Limb (tissue), 2 donors: ENCODE data around the gene FBXL13.
A peak's percentile ranks its signal among the peaks of the same experiment; 100 is the strongest.
"Not testable (repeated sequence)": the region's sequence is repeated elsewhere in the genome, so short reads cannot be mapped to it uniquely, and the experiment has no call there.

Experiments
- DNase-seq, 2 donors: peaks; one replicate each; pipeline ENCODE4 v3.0.0-alpha.2; 2016; ENCODE audit errors: extremely low spot score in 2 of 2

The FBXL13 gene

DNA sequence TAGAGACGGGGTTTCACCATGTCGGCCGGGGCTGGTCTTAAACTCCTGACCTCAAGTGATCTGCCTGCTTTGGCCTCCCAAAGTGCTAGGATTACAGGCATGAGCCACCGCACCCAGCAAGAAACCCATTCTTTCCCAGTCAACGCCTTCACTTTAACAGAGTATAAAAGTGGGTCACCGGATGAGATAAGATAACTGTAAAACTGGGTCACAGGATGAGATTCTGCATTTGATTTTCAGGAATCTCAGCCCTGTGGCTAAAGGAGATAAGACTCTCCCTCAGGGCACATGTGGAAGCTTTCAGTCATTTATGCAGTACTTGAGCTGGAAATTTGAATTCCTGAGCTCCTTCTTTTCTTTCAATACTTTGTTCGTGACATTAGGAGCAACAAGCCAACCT lies 91.0 kb downstream of the FBXL13 start:
- no peak for DNase-seq

DNA sequence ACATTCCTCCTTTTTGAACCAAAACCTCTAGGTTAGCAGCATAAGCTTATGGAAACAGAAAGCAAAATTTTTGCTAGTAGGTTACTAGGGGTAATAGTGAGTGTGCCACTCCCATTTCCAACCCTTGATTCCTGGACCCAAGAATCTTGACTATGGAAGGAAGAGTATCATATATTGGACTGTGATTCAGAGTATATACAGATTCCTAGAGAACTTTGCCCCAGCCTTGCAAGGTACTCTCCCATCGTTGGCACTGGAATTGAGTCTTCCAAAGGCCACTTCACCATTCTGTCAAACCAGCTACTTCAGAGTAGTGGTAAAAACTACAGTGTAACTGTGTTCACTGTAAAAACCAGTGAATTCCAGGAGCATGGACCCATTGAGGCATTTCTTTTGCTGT lies 92.4 kb downstream of the FBXL13 start:
- DNase-seq = no peak

DNA sequence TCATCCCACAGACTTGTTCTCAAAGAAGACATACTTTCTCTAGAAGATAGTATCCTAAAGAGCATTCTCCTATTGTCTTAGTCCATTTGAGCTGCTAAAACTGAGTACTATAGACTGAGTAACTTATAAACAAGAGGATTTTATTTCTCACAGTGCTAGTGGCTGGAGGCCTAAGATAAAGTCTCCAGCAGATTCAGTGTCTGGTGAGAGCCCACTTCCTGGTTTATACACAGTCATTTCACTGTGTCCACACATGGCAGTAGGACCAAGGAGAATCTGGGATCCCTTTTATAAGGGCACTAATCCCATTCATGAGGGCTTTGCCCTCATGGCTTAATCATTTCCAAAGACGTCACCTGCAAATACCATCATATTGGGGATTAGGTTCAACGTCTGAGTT lies 93.1 kb downstream of the FBXL13 start:
- DNase-seq = no peak

DNA sequence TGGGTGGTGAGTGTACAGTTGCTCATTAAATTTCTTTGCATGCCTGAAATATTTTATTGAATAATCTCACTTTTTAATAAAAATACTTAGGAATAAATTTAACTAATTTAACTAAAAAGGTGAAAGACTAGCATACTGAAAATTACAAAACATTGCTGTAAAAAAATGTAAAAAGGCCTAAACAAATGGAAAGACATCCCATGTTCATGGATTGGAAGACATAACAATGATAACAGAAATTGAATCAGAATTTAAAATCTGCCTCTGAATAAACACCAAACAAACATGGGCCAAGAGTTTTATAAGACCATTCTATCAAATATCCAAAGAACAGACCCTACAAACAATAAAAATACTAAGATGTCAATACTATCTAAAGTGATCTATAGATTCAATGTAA lies 94.9 kb downstream of the FBXL13 start:
- DNase-seq = no peak

DNA sequence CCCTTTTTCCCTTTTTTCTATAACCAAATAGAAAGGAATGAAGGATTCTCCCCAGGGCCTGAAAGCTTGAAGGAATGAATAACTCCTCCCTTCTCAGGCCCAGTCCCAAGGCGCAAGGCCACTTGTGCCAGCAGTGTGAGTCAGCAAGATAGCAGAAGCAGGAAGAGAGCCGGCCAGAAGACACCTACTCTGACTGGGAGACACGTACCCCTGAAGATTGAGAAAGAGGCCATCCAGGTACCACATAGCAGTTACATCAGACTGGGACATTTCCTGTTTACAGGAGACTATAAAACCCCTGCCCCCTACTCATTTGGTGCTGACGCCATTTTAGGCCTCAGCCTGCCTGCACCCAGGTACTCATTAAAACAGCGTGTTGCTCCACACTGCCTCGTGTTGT lies 96.3 kb downstream of the FBXL13 start:
- DNase-seq = no peak

DNA sequence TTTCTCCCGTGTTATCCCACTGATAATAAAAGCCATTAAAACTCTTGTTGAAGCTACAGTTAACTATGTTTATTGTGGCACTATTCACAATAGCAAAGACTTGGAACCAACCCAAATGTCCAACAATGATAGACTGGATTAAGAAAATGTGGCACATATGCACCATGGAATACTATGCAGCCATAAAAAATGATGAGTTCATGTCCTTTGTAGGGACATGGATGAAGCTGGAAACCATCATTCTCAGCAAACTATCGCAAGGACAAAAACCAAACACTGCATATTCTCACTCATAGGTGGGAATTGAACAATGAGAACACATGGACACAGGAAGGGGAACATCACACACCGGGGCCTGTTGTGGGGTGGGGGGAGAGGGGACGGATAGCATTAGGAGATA lies 97.0 kb downstream of the FBXL13 start:
- DNase-seq = not testable (repeated sequence)

DNA sequence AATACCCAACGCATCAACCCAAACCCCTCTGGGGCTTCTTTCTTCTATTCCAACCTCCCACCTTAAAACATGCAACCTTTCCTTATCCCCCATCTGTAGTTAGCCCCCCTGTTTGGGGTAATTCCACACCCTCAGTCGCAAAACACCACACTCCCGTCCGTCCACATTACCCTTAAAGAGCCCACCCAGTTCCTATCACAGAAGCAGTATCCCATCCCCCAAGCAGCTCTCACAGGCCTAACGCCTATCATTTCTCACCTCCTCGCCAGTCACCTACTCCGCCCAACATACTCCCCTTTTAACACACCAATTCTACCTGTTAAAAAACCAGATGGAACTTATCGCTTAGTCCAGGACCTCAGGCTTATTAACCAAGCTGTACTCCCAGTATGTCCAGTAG lies 98.1 kb downstream of the FBXL13 start:
- no peak for DNase-seq

DNA sequence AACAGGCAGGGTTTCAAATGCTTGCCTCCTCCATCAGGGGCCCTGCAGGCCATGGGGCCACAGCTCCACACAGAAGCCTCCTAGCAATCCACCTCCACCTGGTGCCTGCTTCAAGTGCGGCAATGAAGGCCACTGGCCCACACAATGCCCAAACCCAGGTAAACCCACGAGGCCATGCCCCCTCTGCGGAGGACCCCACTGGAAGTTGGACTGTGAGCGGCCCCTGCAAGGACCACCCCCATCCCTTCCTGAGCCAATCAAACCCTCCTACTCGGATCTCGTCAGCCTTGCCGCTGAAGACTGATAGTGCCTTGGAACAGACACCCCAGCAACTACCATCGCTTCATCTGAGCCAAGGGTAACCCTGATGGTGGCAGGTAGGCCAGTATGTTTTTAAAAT lies 98.7 kb downstream of the FBXL13 start:
- DNase-seq = no peak

DNA sequence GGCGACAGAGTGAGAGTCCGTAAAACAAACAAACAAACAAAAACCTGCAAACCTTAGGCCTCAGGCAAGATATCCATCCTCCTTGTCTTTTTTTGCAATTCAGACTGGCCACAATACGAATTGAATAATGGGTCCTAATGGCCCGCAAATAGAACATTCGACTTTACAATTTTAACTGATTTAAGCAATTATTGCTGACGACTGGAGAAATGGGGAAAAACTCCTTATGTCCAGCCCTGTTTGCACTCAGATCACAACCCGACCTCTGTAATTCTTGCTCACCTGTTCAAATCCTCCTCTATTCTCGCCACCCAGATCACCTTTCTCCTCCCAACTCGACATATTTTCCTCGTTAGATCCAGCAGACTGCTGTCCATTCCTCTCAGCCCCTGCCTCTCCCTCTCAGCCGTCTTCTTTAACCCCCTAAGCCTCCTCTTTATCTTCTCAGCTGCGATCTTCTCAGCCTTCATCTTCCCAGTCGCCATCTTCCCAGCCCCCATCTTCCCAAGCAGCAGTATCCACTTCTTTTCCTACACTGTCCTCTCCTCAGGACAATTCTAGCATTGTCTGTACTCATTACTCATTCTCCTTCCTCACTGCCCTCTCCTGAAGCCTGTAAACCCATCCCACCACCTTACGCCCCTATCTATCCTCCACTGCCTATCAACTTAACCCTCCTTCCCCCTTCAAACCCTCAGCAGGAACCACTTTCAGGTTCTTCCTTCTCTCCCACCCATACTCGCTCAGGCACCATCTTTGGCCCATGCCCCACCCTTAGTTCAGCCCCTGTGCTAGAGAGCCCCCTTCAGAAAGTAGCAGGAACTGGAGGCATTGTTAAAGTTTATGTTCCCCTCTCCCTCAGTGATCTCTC lies 100.0 kb downstream of the FBXL13 start:
- DNase-seq = no peak

DNA sequence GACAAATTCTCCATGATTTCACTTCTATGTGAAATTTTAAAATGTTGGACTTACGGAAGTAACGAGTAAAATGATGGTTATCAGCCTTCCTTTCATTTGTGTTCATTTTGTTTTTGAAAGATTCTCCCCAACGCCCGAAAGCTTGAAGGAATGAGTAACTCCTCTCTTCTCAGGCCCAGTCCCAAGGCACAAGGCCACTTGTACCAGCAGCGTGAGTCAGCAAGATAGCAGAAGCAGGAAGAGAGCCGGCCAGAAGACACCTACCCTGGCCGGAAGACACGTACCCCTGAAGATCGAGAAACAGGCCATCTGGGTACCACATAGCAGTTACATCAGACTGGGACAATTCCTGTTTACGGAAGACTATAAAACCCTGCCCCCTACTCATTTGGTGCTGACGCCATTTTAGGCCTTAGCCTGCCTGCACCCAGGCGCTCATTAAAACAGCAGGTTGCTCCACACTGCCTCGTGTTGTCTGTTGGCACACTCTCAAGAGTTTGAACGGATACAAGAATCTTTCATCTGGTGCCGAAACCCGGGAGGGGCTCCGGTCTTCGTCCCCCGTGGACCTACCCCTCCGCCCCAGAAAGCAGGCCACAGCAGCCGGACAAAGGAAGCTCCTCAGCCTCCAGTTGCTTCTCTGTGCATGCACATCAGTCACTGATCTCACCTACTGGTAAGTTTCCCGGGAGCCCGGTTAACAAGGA lies 101.3 kb downstream of the FBXL13 start:
- no peak for DNase-seq

DNA sequence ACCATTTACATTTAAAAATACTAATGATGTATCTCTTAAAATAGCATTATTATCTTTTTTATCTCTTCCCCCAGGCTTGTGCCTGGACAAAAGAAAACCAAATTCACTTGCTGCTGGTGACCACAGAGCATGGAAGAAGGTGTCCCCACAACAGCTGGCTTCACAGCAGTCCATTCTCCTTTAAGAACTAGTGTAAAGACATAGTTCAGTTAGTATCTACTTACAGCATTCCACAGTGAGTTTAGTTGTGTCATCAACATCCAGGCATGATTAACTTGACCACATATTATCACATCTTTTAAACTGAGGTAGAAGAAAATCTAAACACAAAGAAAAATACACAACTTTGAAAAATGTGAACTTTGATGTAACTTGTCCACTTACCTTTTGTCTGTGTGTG lies 106.8 kb downstream of the FBXL13 start:
- no peak for DNase-seq

DNA sequence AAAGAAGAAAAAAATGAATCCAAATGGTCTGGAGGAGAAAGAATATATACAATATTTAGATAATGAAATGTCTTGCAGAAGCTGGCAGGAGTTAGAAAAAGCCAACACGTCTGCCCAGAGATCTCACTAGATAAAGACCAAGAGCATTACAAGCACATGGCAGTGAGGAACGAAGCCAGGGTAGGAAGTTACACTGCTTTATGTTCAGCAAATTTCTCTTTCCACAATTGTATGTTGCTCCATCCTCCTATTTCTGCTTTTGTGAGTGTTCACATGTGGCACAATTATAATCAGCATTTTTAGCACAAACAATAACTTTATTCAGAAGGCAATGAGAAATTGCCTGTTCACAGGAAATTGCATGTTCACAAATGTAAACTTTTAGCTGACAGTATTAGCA lies 108.1 kb downstream of the FBXL13 start:
- no peak for DNase-seq

DNA sequence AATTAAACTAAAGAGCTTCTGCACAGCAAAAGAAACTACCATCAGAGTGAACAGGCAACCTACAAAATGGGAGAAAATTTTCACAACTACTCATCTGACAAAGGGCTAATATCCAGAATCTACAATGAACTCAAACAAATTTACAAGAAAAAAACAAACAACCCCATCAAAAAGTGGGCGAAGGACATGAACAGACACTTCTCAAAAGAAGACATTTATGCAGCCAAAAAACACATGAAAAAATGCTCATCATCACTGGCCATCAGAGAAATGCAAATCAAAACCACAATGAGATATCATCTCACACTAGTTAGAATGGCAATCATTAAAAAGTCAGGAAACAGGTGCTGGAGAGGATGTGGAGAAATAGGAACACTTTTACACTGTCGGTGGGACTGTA lies 112.6 kb downstream of the FBXL13 start:
- DNase-seq = not testable (repeated sequence)

DNA sequence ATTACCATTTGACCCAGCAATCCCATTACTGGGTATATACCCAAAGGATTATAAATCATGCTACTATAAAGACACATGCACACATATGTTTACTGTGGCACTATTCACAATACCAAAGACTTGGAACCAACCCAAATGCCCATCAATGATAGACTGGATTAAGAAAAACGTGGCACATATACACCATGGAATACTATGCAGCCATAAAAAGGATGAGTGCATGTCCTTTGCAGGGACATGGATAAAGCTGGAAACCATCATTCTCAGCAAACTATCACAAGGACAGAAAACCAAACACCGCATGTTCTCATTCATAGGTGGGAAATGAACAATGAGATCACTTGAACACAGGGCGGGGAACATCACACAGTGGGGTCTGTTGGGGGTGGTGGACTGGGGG lies 116.6 kb downstream of the FBXL13 start:
- not testable (repeated sequence) for DNase-seq

DNA sequence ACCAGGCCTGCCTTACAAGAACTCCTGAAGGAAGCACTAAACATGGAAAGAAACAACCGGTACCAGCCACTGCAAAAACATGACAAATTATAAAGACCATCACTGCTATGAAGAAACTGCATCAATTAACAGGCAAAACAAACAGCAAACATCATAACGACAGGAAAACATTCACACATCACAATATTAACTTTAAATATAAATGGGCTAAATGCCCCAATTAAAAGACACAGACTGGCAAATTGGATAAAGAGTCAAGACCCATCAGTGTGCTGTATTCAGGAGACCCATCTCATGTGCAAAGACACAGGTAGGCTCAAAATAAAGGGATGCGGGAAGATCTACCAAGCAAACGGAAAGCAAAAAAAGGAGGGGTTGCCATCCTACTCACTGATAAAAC lies 120.2 kb downstream of the FBXL13 start:
- not testable (repeated sequence) for DNase-seq

DNA sequence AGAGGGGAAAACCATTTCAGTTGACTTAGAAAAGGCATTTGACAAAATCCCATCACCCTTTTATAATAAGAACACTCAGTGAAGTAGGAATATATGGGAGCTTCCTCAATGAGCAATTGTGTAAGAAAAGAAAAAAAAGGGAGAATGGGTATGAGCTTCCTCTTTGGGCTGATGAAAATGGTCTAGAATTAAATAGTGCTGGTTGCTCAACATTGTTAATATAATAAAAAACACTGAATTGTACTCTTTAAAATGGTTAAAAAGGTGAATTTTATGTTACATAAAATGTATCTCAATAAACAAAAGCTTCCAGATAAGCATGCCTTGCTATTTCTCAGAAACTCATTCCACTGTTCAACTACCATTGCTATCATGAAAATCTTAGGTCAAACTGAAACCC lies 121.2 kb downstream of the FBXL13 start:
- DNase-seq = no peak

DNA sequence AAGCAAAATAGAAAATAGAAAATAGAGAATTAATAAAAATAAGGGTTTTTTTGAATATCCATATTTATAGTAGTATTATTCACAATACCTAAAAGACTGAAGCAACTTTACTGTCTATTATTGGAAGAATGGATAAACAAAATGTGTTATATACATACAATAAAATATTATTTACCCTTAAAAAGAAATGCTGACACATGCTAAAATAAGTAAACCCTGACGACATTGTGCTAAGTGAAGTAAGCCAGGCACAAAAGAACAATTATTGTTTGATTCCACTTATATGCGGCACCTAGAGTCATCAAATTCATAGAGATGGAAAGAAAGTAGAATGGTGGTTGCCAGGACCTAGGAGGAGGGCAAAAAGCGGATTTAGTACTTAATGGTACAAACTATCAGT lies 122.8 kb downstream of the FBXL13 start:
- no peak for DNase-seq

DNA sequence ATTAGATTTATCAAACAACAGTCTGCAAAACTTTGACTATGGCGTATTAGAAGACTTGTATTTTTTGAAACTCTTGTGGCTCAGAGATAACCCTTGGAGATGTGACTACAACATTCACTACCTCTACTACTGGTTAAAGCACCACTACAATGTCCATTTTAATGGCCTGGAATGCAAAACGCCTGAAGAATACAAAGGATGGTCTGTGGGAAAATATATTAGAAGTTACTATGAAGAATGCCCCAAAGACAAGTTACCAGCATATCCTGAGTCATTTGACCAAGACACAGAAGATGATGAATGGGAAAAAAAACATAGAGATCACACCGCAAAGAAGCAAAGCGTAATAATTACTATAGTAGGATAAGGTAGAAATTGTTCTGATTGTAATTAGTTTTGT lies 130.4 kb downstream of the FBXL13 start:
- DNase-seq = no peak

DNA sequence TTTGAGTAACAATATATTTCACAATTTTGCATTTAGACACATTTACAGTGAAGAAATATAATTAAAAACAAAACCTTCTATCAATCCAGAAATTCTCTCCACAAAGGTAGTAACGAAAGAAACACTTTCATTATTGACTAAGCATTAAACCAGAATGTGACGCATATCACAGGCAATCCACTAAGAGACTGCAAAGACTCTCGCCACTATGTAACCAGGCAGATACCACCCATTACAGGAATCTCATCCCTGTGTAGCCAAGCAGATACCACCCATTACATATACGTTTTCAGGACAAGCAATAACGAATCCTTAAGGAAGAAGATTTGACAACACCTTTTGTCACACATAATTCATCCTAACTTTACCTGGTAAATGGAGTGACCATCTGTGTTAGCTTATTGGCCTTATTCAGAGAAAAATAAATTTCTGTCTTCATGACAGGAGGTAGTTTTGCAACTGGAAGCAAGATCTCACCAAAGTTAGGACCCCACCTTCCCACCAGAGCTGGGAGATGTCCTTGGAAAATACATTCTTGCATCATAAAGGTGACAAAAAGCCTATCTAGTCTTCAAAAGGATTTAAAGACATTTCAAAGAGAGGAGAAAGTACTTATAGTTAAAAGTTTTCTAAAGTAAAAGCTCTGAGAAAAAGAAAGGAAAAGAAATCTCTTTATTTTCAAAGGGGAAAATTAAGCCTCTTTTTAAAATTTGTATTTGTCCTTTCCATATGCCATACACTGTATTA lies 131.0 kb downstream of the FBXL13 start:
- no peak for DNase-seq

DNA sequence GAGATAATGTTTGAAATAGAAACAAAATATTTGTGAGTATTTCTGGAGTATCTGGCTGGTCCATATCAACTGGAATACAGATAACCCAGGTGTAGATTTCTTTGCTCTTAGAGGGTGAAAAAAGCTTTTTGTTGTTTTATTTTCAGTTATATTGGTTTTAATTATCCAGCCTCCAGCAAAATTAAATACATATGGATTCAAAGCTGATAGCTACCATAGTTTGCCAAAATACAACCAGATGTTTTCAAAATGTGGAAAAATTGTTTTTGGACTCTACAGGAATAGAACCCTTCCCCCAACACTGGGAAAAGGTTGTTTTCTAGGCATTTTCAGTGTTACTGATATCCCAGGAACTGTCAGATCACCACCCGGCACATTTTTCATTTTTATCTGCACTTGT lies 131.7 kb downstream of the FBXL13 start:
- DNase-seq = peak in 1 of 2 donors; percentile 25

DNA sequence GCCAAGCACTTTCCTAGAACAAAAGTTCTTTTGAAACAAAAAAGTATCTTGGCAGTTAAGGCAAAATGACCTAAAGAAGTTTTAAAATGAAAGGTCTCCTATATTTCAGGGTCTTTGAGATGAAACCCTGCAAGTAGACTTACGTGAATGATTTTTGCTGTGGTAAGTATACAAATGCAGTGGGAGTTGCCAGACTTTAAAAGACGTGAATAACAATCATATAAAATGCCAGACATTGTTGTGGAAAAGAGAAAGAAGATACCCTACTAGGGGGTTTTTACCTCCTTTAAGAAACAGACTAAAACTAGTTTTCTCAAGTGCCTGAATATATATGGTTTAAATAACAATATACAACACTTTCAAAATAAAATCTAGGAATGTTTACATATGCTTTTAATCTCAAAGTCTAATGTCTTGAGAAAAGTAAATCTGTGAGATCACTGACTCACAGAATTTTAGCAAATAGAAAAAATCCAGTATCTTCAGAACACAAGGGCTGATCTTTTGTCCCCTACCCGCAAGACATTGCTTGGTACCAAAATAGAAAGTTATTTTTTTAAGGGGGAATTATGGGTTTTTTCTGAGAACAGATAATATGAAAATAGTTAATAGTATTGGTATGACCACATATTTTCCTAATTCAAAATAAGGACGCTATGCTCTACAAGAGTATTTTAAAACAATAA lies 132.3 kb downstream of the FBXL13 start:
- no peak for DNase-seq

DNA sequence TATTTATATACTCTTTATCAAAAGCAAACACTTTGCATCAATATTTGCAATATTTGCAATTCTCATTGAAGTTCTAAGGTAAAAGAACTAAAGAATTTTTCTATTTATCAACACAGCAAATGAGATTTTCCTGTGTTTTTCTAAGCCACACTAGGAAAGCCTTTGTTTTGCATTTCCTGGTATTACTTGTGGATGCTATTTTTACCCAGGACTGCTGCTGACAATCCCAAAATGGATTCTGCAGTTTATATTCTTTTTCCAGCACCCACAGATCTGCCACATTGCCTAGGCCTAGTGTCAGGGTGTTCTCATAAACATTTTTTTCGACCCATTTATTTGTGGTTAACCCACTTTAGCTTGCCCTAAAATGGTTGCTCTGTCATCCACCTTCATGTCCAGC lies 135.9 kb downstream of the FBXL13 start:
- no peak for DNase-seq
